Adrenal gland (tissue), 5 donors: ENCODE data around the gene PAX5.

Experiments
- POLR2A ChIP-seq, 2 donors: fragments of 450-650 bp; IDR thresholded peaks; one replicate each; pipeline ENCODE4 v1.6.1; 2017; ENCODE audit warnings: antibody characterized with exemption in 2 of 2, mild to moderate bottlenecking in 2 of 2, moderate library complexity in 1 of 2
- TF ChIP-seq, protein P1 (sequence below), 6 experiments: fragments of 450-650 bp in 4 of 6; fragments of 200-600 bp in 2 of 6; sonication (generic) in 1 of 6; IDR thresholded peaks; 1 replicate in 5 of 6; 2 replicates in 1 of 6; pipeline versions ENCODE4 v1.5.1 to v1.8.0; 2016 to 2021; ENCODE audit warnings: antibody characterized with exemption in 6 of 6, mild to moderate bottlenecking in 2 of 6, moderate library complexity in 1 of 6
- donor health status: DM: no; HTN: no; CAD: no.

DNA sequence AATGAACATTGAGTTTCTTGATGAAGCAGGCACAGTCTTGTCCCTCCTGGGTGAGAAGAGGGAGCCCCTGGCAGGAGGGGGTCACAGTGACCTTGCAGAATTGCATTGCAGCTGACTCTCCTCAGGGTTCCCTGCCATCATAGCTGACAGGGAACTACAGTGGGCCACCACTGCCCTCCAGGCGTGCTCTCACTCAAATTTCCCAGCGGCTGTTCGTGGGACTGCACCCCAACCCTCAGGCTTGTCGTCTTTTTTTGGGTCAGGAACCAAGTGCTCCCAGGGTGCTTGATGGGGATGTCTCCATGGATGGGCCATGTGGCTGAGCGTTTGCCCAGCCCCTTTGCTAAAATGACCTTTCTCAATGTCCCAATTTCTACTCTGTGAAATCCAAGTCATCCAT is 245.5 kb downstream of the PAX5 start:
- TF ChIP-seq, protein P1, sequence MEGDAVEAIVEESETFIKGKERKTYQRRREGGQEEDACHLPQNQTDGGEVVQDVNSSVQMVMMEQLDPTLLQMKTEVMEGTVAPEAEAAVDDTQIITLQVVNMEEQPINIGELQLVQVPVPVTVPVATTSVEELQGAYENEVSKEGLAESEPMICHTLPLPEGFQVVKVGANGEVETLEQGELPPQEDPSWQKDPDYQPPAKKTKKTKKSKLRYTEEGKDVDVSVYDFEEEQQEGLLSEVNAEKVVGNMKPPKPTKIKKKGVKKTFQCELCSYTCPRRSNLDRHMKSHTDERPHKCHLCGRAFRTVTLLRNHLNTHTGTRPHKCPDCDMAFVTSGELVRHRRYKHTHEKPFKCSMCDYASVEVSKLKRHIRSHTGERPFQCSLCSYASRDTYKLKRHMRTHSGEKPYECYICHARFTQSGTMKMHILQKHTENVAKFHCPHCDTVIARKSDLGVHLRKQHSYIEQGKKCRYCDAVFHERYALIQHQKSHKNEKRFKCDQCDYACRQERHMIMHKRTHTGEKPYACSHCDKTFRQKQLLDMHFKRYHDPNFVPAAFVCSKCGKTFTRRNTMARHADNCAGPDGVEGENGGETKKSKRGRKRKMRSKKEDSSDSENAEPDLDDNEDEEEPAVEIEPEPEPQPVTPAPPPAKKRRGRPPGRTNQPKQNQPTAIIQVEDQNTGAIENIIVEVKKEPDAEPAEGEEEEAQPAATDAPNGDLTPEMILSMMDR (IDR thresholded peaks at IDR 0.05), result peak in 1 of 6 experiments; percentile 16
- no peak for TF ChIP-seq POLR2A (IDR thresholded peaks at IDR 0.05)
